H1 (cell line): ENCODE results near the gene NBAS.

ENCODE experiments used
- CHD1 ChIP-seq: IDR thresholded peaks from 2 replicates; pipeline ENCODE4 v1.6.1; 2012; ENCODE audit warnings: low read depth, low read length, improper control_type of control experiment
- EP300 ChIP-seq, 2 experiments: IDR thresholded peaks; 1 replicate in 1 of 2; 2 replicates in 1 of 2; pipeline ENCODE4 v1.6.1; 2011 to 2012; ENCODE audit warnings: low read depth in 2 of 2, low read length in 2 of 2, mild to moderate bottlenecking in 2 of 2, borderline replicate concordance in 1 of 2, inconsistent platforms in 1 of 2, moderate library complexity in 1 of 2
- GTF2F1 ChIP-seq: IDR thresholded peaks from 2 replicates; pipeline ENCODE4 v1.6.1; 2012; ENCODE audit warnings: low read depth, low read length, improper control_type of control experiment, borderline replicate concordance
- JUND ChIP-seq: IDR thresholded peaks from 2 replicates; pipeline ENCODE4 v1.6.1; 2011; ENCODE audit warnings: mild to moderate bottlenecking, improper control_type of control experiment, low read length
- KDM1A ChIP-seq: fragments of 200-600, 300-600 bp; sonication (generic); IDR thresholded peaks from 2 replicates; pipeline ENCODE4 v1.7.1; 2016; ENCODE audit warnings: mild to moderate bottlenecking, low read length, borderline replicate concordance
- MAX ChIP-seq: IDR thresholded peaks from 2 replicates; pipeline ENCODE4 v1.6.1; 2012; ENCODE audit warnings: inconsistent platforms
- POLR2A ChIP-seq, 2 experiments: IDR thresholded peaks; 1 replicate in 1 of 2; 2 replicates in 1 of 2; pipeline ENCODE4 v1.6.1; 2011; ENCODE audit warnings: low read depth in 2 of 2, low read length in 2 of 2, mild to moderate bottlenecking in 2 of 2; ENCODE audit errors: control extremely low read depth in 1 of 2
- POLR2AphosphoS5 ChIP-seq: IDR thresholded peaks from 2 replicates; pipeline ENCODE4 v1.6.1; 2011; ENCODE audit warnings: low read depth, low read length
- RFX5 ChIP-seq: IDR thresholded peaks from 2 replicates; pipeline ENCODE4 v1.6.1; 2011; ENCODE audit warnings: low read depth, low read length, improper control_type of control experiment, borderline replicate concordance
- RNF2 ChIP-seq: fragments of 200-900, 300-1000 bp; sonication (generic); IDR thresholded peaks from 2 replicates; pipeline ENCODE4 v1.7.1; 2016; ENCODE audit warnings: borderline replicate concordance, low read depth, mild to moderate bottlenecking, antibody characterized with exemption, low read length; ENCODE audit not compliant: poor library complexity, severe bottlenecking; ENCODE audit errors: missing control alignments
- SIRT6 ChIP-seq: IDR thresholded peaks from one replicate; pipeline ENCODE4 v1.7.1; 2012; ENCODE audit warnings: low read length, inconsistent platforms
- TF ChIP-seq, protein P1 (sequence below), 3 experiments: IDR thresholded peaks; 1 replicate in 2 of 3; 2 replicates in 1 of 3; pipeline versions ENCODE4 v1.5.1 to v1.6.1; 2011; ENCODE audit warnings: low read length in 3 of 3, mild to moderate bottlenecking in 3 of 3, inconsistent platforms in 2 of 3, low read depth in 1 of 3, moderate library complexity in 1 of 3; ENCODE audit not compliant: insufficient read depth in 1 of 3; ENCODE audit errors: control extremely low read depth in 1 of 3

DNA sequence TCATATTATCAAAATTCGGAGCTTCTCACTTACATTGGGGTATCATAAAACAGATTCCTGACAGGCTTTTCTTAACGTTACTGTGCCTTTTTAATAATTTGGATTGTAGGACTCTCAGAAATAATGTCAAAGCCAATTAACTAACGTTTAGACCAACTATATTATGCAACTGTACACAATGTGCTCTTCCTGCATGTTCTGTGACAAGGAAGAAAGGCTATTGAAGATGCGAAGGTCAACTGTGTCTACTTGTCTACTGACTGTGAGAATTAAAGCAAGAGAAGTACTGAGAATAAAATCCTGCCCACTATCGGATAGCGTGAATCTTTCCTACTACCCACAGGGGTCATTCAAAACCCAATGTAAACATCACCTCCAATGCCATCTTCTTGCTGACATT is 393.0 kb downstream of the NBAS start:
- no peak for TF ChIP-seq JUND
- TF ChIP-seq, protein P1, sequence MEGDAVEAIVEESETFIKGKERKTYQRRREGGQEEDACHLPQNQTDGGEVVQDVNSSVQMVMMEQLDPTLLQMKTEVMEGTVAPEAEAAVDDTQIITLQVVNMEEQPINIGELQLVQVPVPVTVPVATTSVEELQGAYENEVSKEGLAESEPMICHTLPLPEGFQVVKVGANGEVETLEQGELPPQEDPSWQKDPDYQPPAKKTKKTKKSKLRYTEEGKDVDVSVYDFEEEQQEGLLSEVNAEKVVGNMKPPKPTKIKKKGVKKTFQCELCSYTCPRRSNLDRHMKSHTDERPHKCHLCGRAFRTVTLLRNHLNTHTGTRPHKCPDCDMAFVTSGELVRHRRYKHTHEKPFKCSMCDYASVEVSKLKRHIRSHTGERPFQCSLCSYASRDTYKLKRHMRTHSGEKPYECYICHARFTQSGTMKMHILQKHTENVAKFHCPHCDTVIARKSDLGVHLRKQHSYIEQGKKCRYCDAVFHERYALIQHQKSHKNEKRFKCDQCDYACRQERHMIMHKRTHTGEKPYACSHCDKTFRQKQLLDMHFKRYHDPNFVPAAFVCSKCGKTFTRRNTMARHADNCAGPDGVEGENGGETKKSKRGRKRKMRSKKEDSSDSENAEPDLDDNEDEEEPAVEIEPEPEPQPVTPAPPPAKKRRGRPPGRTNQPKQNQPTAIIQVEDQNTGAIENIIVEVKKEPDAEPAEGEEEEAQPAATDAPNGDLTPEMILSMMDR (IDR thresholded peaks at IDR 0.05; ENCODE audit: control extremely low read depth in 1 of 3, insufficient read depth in 1 of 3, low read depth in 1 of 3, low read length in 3 of 3): no peak
- no peak for TF ChIP-seq POLR2A (IDR thresholded peaks at IDR 0.05; ENCODE audit: control extremely low read depth in 1 of 2, low read depth in 2 of 2, low read length in 2 of 2)
- no peak for TF ChIP-seq MAX
- TF ChIP-seq RNF2: no peak
- no peak for TF ChIP-seq SIRT6
- TF ChIP-seq GTF2F1: no peak
- TF ChIP-seq CHD1: no peak
- no peak for TF ChIP-seq KDM1A
- no peak for TF ChIP-seq EP300 (IDR thresholded peaks at IDR 0.05; ENCODE audit: borderline replicate concordance in 1 of 2, low read depth in 2 of 2, low read length in 2 of 2)
- TF ChIP-seq RFX5: no peak
- TF ChIP-seq POLR2AphosphoS5: no peak
